GM12892 (cell line): Measurements from ENCODE around the gene ZC2HC1B.

Experiments used
- POLR2A ChIP-seq: IDR thresholded peaks from 2 replicates; pipeline ENCODE4 v1.6.1; 2011; ENCODE audit warnings: low read depth, low read length, control low read depth
- POLR2AphosphoS5 ChIP-seq: IDR thresholded peaks from 2 replicates; pipeline ENCODE4 v1.6.1; 2011; ENCODE audit warnings: low read depth, low read length, control low read depth
- TAF1 ChIP-seq: IDR thresholded peaks from 2 replicates; pipeline ENCODE4 v1.6.1; 2011; ENCODE audit warnings: low read depth, mild to moderate bottlenecking, control low read depth, low read length, borderline replicate concordance

GRCh38 chr6:143845033-143845432, 19.2 kb upstream of the ZC2HC1B start:
- no peak for TF ChIP-seq POLR2A
- TF ChIP-seq POLR2AphosphoS5, result no peak
- no peak for TF ChIP-seq TAF1
